Neuron (in vitro differentiated cells): ENCODE results near the gene ULBP1.
"Not testable (repeated sequence)": the region's sequence is repeated elsewhere in the genome, so short reads cannot be mapped to it uniquely, and the experiment has no call there.

ENCODE experiments used
- H2AFZ ChIP-seq: one replicate; pipeline ENCODE4 v1.6.1; 2013; ENCODE audit warnings: low read depth, mild to moderate bottlenecking, inconsistent platforms, low read length, moderate library complexity
- H3K27me3 ChIP-seq: one replicate; pipeline ENCODE4 v1.6.1; 2013; ENCODE audit warnings: low read length; ENCODE audit not compliant: insufficient read depth
- H3K36me3 ChIP-seq: one replicate; pipeline ENCODE4 v1.6.1; 2013; ENCODE audit warnings: low read length; ENCODE audit not compliant: insufficient read depth
- H3K4me1 ChIP-seq: one replicate; pipeline ENCODE4 v1.6.1; 2013; ENCODE audit warnings: low read length; ENCODE audit not compliant: insufficient read depth
- H3K4me3 ChIP-seq: 2 replicates; pipeline ENCODE4 v1.5.1; 2013; ENCODE audit warnings: mild to moderate bottlenecking, low read length, moderate library complexity
- H3K9me3 ChIP-seq: one replicate; pipeline ENCODE4 v1.6.1; 2013; ENCODE audit warnings: low read length

ULBP1 gene

GRCh38 chr6:150015281-150016001 is 51.7 kb downstream of the ULBP1 start:
- H3K4me3 ChIP-seq, H3K36me3 ChIP-seq, H3K4me1 ChIP-seq, H3K9me3 ChIP-seq, H2AFZ ChIP-seq: not testable (repeated sequence)
- H3K27me3 ChIP-seq = peaks cover 63% of the 10 kb centered on the region

GRCh38 chr6:150016324-150017185 is 52.8 kb downstream of the ULBP1 start:
- Histone ChIP-seq H2AFZ (no peak overlapping the region), H3K27me3 (peaks cover 56% of the 10 kb centered on the region), H3K36me3 (no peaks in the 10 kb centered on the region), H3K4me3 (no peak overlapping the region), H3K9me3 (no peaks in the 10 kb centered on the region), H3K4me1 (no peaks in the 10 kb centered on the region)

GRCh38 chr6:150017186-150017521 is 53.4 kb downstream of the ULBP1 start:
- H2AFZ ChIP-seq, H3K9me3 ChIP-seq, H3K4me3 ChIP-seq, H3K4me1 ChIP-seq, H3K36me3 ChIP-seq: not testable (repeated sequence)
- H3K27me3 ChIP-seq = peaks cover 51% of the 10 kb centered on the region

- Histone ChIP-seq H3K27me3 (peaks cover 35% of the 10 kb centered on the region), H2AFZ (no peak overlapping the region), H3K36me3 (no peaks in the 10 kb centered on the region), H3K4me1 (no peaks in the 10 kb centered on the region), H3K9me3 (no peaks in the 10 kb centered on the region), H3K4me3 (no peak overlapping the region)
Measured at GRCh38 chr6:150018846-150019580, 55.3 kb downstream of the ULBP1 start.

GRCh38 chr6:150021870-150022269 is 58.1 kb downstream of the ULBP1 start:
- H3K27me3 ChIP-seq = peaks cover 19% of the 10 kb centered on the region
- H3K4me3 ChIP-seq, H3K9me3 ChIP-seq: not testable (repeated sequence)

More at GRCh38 chr6:150021870-150022269, 58.1 kb downstream of the ULBP1 start:
- H3K4me1 ChIP-seq, H2AFZ ChIP-seq, H3K36me3 ChIP-seq: not testable (repeated sequence)
